ENCODE measurements around the gene TMEM256.

- no peak for TF ChIP-seq ZZZ3 (IDR thresholded peaks at IDR 0.05)
- no peak for TF ChIP-seq SMC3 (conservative IDR thresholded peaks at IDR 0.05; ENCODE audit: insufficient read depth, low read depth, low read length)
- no peak for TF ChIP-seq ATF6 (CRISPR knock-in tag; IDR thresholded peaks at IDR 0.05)
- TF ChIP-seq BHLHE40 (IDR thresholded peaks at IDR 0.05; ENCODE audit: low read length) = no peak
- TF ChIP-seq LEF1 (IDR thresholded peaks at IDR 0.05) = no peak
- no peak for TF ChIP-seq EP300 (IDR thresholded peaks at IDR 0.05; ENCODE audit: low read length)
- no peak for TF ChIP-seq EGR1 (conservative IDR thresholded peaks at IDR 0.05)
- no peak for TF ChIP-seq CTCF (IDR thresholded peaks at IDR 0.05 in 2 of 3, conservative IDR thresholded peaks at IDR 0.05 in 1 of 3; ENCODE audit: insufficient read depth in 2 of 3, low read depth in 1 of 3, low read length in 3 of 3)
- TF ChIP-seq ZBED1 (IDR thresholded peaks at IDR 0.05) = no peak
- TF ChIP-seq REST (IDR thresholded peaks at IDR 0.05; ENCODE audit: borderline replicate concordance) = no peak
- no peak for TF ChIP-seq REST (CRISPR knock-in tag; IDR thresholded peaks at IDR 0.05; ENCODE audit: low read depth)
- no peak for TF ChIP-seq MTA1 (IDR thresholded peaks at IDR 0.05; ENCODE audit: borderline replicate concordance)
- no peak for TF ChIP-seq MAFK (IDR thresholded peaks at IDR 0.05; ENCODE audit: low read length)
These were observed 10.9 kb upstream of the TMEM256 start for GRCh38 chr17:7414837-7415236.
